ENCODE results near the gene AHSP. TPM values are rescaled to one million over a fixed set of nuclear protein-coding genes. Genes with fewer than 3 reads are reported as not detected.

AHSP gene
- not detected in 2 replicates for total RNA-seq

GRCh38 chr16:31527734-31528274 is at the start of gene AHSP:
AHSP (plus strand) TSS chr16:31527900; CDS start chr16:31528140, 240 bp downstream.

DNA sequence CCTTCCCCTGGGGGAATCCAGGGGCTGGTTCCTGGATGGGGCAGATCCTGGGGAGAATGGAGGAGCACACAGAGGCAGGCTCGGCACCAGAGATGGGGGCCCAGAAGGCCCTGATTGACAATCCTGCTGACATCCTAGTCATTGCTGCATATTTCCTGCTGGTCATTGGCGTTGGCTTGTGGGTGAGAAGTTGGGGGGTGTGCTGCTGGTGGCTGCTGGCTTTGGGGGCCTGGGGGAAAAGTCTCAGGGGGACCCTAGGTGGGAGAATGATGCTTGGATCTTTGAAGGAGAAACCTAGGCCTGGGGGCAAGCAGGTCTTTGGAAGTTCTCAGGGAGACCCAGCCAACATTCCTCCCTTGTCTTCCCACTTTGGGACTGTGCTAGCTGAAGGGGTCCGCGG is 44.6 kb upstream of the AHSP start, which contains the start of gene SLC5A2:
Gene SLC5A2, plus strand, starts transcription at position 43 of the 400 bp plus-strand sequence. Its CDS starts 14 bp downstream, at position 57.

GRCh38 chr16:31507929-31508705 is 19.6 kb upstream of the AHSP start, which contains the start of gene RUSF1:
RUSF1 (minus strand) TSS chr16:31508391; CDS start chr16:31508373, 18 bp downstream.

Other genes with a start within 250 kb of the AHSP start
- not detected in 2 replicates for gene ITGAX, start 172.7 kb upstream of the AHSP start, total RNA-seq
- not detected in 2 replicates for gene ITGAD, start 134.6 kb upstream of the AHSP start, total RNA-seq
- gene COX6A2, start 99.5 kb upstream of the AHSP start, total RNA-seq, result not detected in 2 replicates
- gene ZNF843, start 85.1 kb upstream of the AHSP start, total RNA-seq, result 0.52 and 1.1 TPM in 2 replicates
- 6.6 and 7.3 TPM in 2 replicates for gene ARMC5, start 68.4 kb upstream of the AHSP start, total RNA-seq
- 41.6 and 75.6 TPM in 2 replicates for gene TGFB1I1, start 55.7 kb upstream of the AHSP start, total RNA-seq
- 0.03 and 0.07 TPM in 2 replicates for gene SLC5A2, start 44.8 kb upstream of the AHSP start, total RNA-seq
- gene RUSF1, start 19.5 kb upstream of the AHSP start, total RNA-seq, result 99.2 and 105 TPM in 2 replicates